Adrenal gland (tissue), 12 donors: ENCODE results near the gene SPIB. TPM values are rescaled to one million over a fixed set of nuclear protein-coding genes. Genes with fewer than 3 reads are reported as not detected.

Experiments used
- DNase-seq, 7 donors: peaks; one replicate each; pipeline ENCODE4 v3.0.0-alpha.2; 2019 to 2020
- H3K27ac ChIP-seq, 5 donors: fragments of 200-600 bp; sonication (generic) in 4 of 5; 1 replicate in 3 of 5; 2 replicates in 2 of 5; pipeline versions ENCODE4 v1.5.1 to v1.8.0; 2016 to 2020; ENCODE audit warnings: mild to moderate bottlenecking in 1 of 5
- H3K27me3 ChIP-seq: fragments of 200-600 bp; 2 replicates; pipeline ENCODE4 v1.8.0; 2021
- H3K36me3 ChIP-seq, 2 donors: fragments of 200-600 bp; replicated peaks in 1 of 2; 1 replicate in 1 of 2; 2 replicates in 1 of 2; pipeline versions ENCODE4 v1.5.1 to v1.8.0; 2018 to 2022
- H3K4me1 ChIP-seq, 2 donors: fragments of 200-600 bp; replicated peaks in 1 of 2; 1 replicate in 1 of 2; 2 replicates in 1 of 2; pipeline versions ENCODE4 v1.5.1 to v1.8.0; 2018 to 2021
- H3K4me3 ChIP-seq, 4 donors: fragments of 200-600 bp; sonication (generic) in 3 of 4; one replicate each; pipeline ENCODE4 v1.5.1; 2016 to 2018
- H3K9me3 ChIP-seq, 3 donors: fragments of 200-600 bp; sonication (generic) in 1 of 3; replicated peaks in 1 of 3; 1 replicate in 2 of 3; 2 replicates in 1 of 3; pipeline versions ENCODE4 v1.5.1 to v1.8.0; 2016 to 2021
- CTCF ChIP-seq, 6 experiments: fragments of 450-650 bp in 4 of 6; fragments of 200-600 bp in 2 of 6; sonication (generic) in 1 of 6; IDR thresholded peaks; 1 replicate in 5 of 6; 2 replicates in 1 of 6; pipeline versions ENCODE4 v1.5.1 to v1.8.0; 2016 to 2021; ENCODE audit warnings: antibody characterized with exemption in 6 of 6, mild to moderate bottlenecking in 2 of 6, moderate library complexity in 1 of 6
- POLR2A ChIP-seq, 2 donors: fragments of 450-650 bp; IDR thresholded peaks; one replicate each; pipeline ENCODE4 v1.6.1; 2017; ENCODE audit warnings: antibody characterized with exemption in 2 of 2, mild to moderate bottlenecking in 2 of 2, moderate library complexity in 1 of 2
- WGBS, 4 donors: extraction: QIAGEN DNeasy Blood & Tissue Kit in 2 of 4; methylation state at CpG; one replicate each; pipeline versions ENCODE4 v1.1.5 to v1.1.7; 2013 to 2017; 5-methylcytosine and 5-hydroxymethylcytosine counted together
- intact Hi-C, 2 donors: fragments of 100-400 bp; cut with DNase I; formaldehyde crosslinking; loops; one replicate each; pipeline versions ENCODE4 v1.14.1 to v1.15.0; 2022 to 2023
- polyA plus RNA-seq, 3 donors: library from polyadenylated mRNA; stranded (reverse); fragments of 200-250 nt in 2 of 3; fragments of 350-450 nt in 1 of 3; fragmentation: Illumina TruSeq in 1 of 3; extraction: RNeasy Lipid Tissue Mini Kit (QIAGEN cat#74804) in 1 of 3; gene quantifications; one replicate each; pipeline ENCODE4 v1.2.3, GENCODE V29; 2013 to 2014
- total RNA-seq, 9 donors: library from RNA; depleted of rRNA in 4 of 9; stranded (reverse); fragments of >200 nt in 4 of 9; fragments of 120-200 nt in 1 of 9; fragmentation: NEBNext Ultra II Directional in 1 of 9; extraction: Animal tissue kit (Norgen Biotek cat#: 25700) in 1 of 9; gene quantifications; one replicate each; pipeline versions ENCODE4 v1.1.0 to v1.2.4, GENCODE V29; 2013 to 2023
- donor health status: healthy with polysubstance abuse.
- donor health status: Bipolar disorder and iron deficiency.
- donor health status: DM: yes; HTN: yes; CAD: no.
- donor health status: DM: no; HTN: no; CAD: no.
- donor health status: DM: no; HTN: no; CAD: no.
- donor health status: DM: yes; HTN: yes; CAD: no.

Gene SPIB
- total and polyA plus RNA-seq, 12 donors: 0.03 to 0.29 (median 0.12) TPM; not detected in 8

GRCh38 chr19:50393589-50393988 lies 25.1 kb upstream of the SPIB start:
- Histone ChIP-seq H3K9me3 (no peaks in the 10 kb centered on the region), H3K27ac (no peak overlapping the region), H3K27me3 (no peaks in the 10 kb centered on the region), H3K4me1 (no peaks in the 10 kb centered on the region), H3K4me3 (no peak overlapping the region), H3K36me3 (no peaks in the 10 kb centered on the region)
- DNase-seq: no peak
- WGBS, 4 donors: 88 to 98% (median 94%) methylated on average over 4 of the region's 4 CpGs
- intact Hi-C loops: no loop called here
- TF ChIP-seq CTCF (IDR thresholded peaks at IDR 0.05): no peak
- TF ChIP-seq POLR2A (IDR thresholded peaks at IDR 0.05): no peak

- DNase-seq: no peak
- no peaks in the 10 kb centered on the region for H3K9me3 ChIP-seq
- H3K4me3 ChIP-seq: no peak overlapping the region
- TF ChIP-seq CTCF (IDR thresholded peaks at IDR 0.05) (no peak), POLR2A (IDR thresholded peaks at IDR 0.05) (no peak)
- WGBS, 4 donors: 86 to 93% (median 90%) methylated on average over 8 to 9 of the region's 9 CpGs
- no peaks in the 10 kb centered on the region for H3K36me3 ChIP-seq
- intact Hi-C loops: no loop called here
- no peaks in the 10 kb centered on the region for H3K4me1 ChIP-seq
- H3K27ac ChIP-seq: no peak overlapping the region
- no peaks in the 10 kb centered on the region for H3K27me3 ChIP-seq
Observed at GRCh38 chr19:50394017-50394416, 24.7 kb upstream of the SPIB start.

GRCh38 chr19:50398675-50399367 lies 19.9 kb upstream of the SPIB start:
- no peaks in the 10 kb centered on the region for H3K9me3 ChIP-seq
- no peak overlapping the region for H3K27ac ChIP-seq
- 87 to 94% (median 90%) methylated on average over 10 to 13 of the region's 13 CpGs for WGBS, 4 donors
- H3K36me3 ChIP-seq: no peaks in the 10 kb centered on the region
- intact Hi-C loops: no loop called here
- no peak for TF ChIP-seq POLR2A (IDR thresholded peaks at IDR 0.05)
- no peak for TF ChIP-seq CTCF (IDR thresholded peaks at IDR 0.05)
- H3K27me3 ChIP-seq: no peaks in the 10 kb centered on the region
- H3K4me3 ChIP-seq: no peak overlapping the region
- DNase-seq: no peak
- H3K4me1 ChIP-seq: no peaks in the 10 kb centered on the region

DNA sequence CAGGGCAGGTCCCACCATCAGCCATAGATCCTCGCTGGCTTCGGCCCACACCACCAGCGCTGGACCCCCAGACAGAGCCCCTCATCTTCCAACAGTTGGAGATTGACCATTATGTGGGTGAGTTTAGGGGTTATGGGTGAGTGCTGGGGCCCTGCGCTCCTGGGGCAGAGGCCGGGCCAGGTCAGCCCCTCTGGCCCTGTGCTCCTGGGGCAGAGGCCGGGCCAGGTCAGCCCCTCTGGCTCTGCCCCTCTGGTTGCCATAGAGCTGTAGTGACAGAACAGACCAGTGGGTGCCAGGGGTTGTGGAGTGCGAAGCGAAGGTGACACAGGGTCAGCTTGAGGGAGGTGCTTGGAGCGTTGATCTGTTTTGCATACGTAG lies 19.4 kb upstream of the SPIB start:
- DNase-seq: no peak
- TF ChIP-seq POLR2A (IDR thresholded peaks at IDR 0.05) (no peak), CTCF (IDR thresholded peaks at IDR 0.05) (no peak)
- Histone ChIP-seq H3K9me3 (no peaks in the 10 kb centered on the region), H3K36me3 (no peaks in the 10 kb centered on the region), H3K27ac (no peak overlapping the region), H3K27me3 (no peaks in the 10 kb centered on the region), H3K4me1 (no peaks in the 10 kb centered on the region), H3K4me3 (no peak overlapping the region)
- intact Hi-C loops: no loop called here
- WGBS, 4 donors: 95 to 97% (median 96%) methylated on average over 7 to 10 of the region's 10 CpGs
